HepG2 (cell line): ENCODE results near the gene SP1. TPM values are rescaled to one million over a fixed set of nuclear protein-coding genes. Genes with fewer than 3 reads are reported as not detected.

ENCODE experiments used
- ATAC-seq: fragments of 200-7000 bp; cut with Tn5 transposase; 3 replicates; pipeline ENCODE4 v1.9.1; 2020; ENCODE audit warnings: mild to moderate bottlenecking, moderate library complexity
- BruUV-seq: library from RNA; stranded (reverse); fragments of 400-500 nt; replicated peaks from 2 replicates; lab custom pipeline; 2021; lab: Mats Ljungman, UMichigan
- CTCF ChIA-PET: fragments of 300-600 bp; formaldehyde crosslinking; extraction: SDS; loops from one replicate; lab custom pipeline; 2021; ENCODE audit warnings: low total read pairs, inconsistent platforms, low intra/inter-chr PET ratio; lab: Yijun Ruan, JAX
- POLR2A ChIA-PET: fragments of 350-600 bp; sonication (Branson Sonifier 250); formaldehyde crosslinking; loops from one replicate; lab custom pipeline; 2020; ENCODE audit warnings: antibody characterized with exemption, inconsistent platforms; lab: Yijun Ruan, JAX
- DNase-seq: peaks from one replicate; pipeline ENCODE4 v3.0.0-alpha.2; 2015; ENCODE audit warnings: low spot score
- FAIRE-seq: peaks from 3 replicates; lab custom pipeline; 2011; peaks lifted over from hg19 to GRCh38; lab: Jason Lieb, UNC
- H2AFZ ChIP-seq: one replicate; pipeline ENCODE4 v1.6.1; 2011; ENCODE audit warnings: low read length, inconsistent platforms
- H3K27ac ChIP-seq: fragments of 300-600 bp; 3 replicates; pipeline ENCODE4 v1.8.0; 2011; ENCODE audit warnings: mixed run types, mild to moderate bottlenecking, mixed read lengths, low read length, inconsistent platforms; ENCODE audit not compliant: insufficient read depth; ENCODE audit errors: extremely low read length
- H3K27me3 ChIP-seq, 2 experiments: fragments of 200-600 bp in 1 of 2; 2 replicates in 1 of 2; 3 replicates in 1 of 2; pipeline versions ENCODE4 v1.6.0 to v1.8.0; 2011; ENCODE audit warnings: low read length in 2 of 2, mild to moderate bottlenecking in 2 of 2, moderate library complexity in 2 of 2, inconsistent platforms in 1 of 2; ENCODE audit not compliant: insufficient read depth in 2 of 2, control insufficient read depth in 1 of 2
- H3K36me3 ChIP-seq, 2 experiments: fragments of 200-600 bp in 1 of 2; replicated peaks in 1 of 2; 2 replicates in 1 of 2; 3 replicates in 1 of 2; pipeline versions ENCODE4 v1.5.1 to v1.8.0; 2011; ENCODE audit warnings: low read length in 2 of 2, inconsistent platforms in 1 of 2; ENCODE audit not compliant: insufficient read depth in 2 of 2, control insufficient read depth in 1 of 2
- H3K4me1 ChIP-seq: 2 replicates; pipeline ENCODE4 v1.5.1; 2012; ENCODE audit warnings: low read length, inconsistent platforms; ENCODE audit not compliant: insufficient read depth
- H3K4me2 ChIP-seq: 2 replicates; pipeline ENCODE4 v1.6.0; 2011; ENCODE audit warnings: low read depth, low read length, inconsistent platforms
- H3K4me3 ChIP-seq, 3 experiments: fragments of 200-600 bp in 1 of 3; sonication (generic), shearing (Covaris generic) in 1 of 3; replicated peaks in 1 of 3; 2 replicates each; pipeline ENCODE4 v1.5.1; 2011 to 2016; ENCODE audit warnings: low read length in 3 of 3, inconsistent platforms in 2 of 3, low read depth in 2 of 3, mild to moderate bottlenecking in 2 of 3, control low read depth in 1 of 3, mixed read lengths in 1 of 3; ENCODE audit not compliant: insufficient read depth in 1 of 3
- H3K79me2 ChIP-seq: one replicate; pipeline ENCODE4 v1.6.1; 2011; ENCODE audit warnings: low read length, inconsistent platforms; ENCODE audit not compliant: insufficient read depth
- H3K9ac ChIP-seq: 2 replicates; pipeline ENCODE4 v1.6.0; 2011; ENCODE audit warnings: mild to moderate bottlenecking, low read depth, low read length, inconsistent platforms; ENCODE audit not compliant: insufficient read depth
- H3K9me3 ChIP-seq: 2 replicates; pipeline ENCODE4 v1.5.1; 2012; ENCODE audit warnings: mild to moderate bottlenecking, low read length
- H4K20me1 ChIP-seq: 2 replicates; pipeline ENCODE4 v1.6.0; 2011; ENCODE audit warnings: inconsistent platforms, mild to moderate bottlenecking, low read length, moderate library complexity; ENCODE audit not compliant: insufficient read depth
- BRD4 ChIP-seq: sonication (generic); formaldehyde crosslinking; IDR thresholded peaks from 2 replicates; pipeline ENCODE4 v1.4.0; 2020; ENCODE audit warnings: missing genetic modification reagents
- CREB1 ChIP-seq, 2 experiments: fragments of 450-650 bp in 1 of 2; IDR thresholded peaks; 2 replicates each; pipeline ENCODE4 v1.6.1; 2016 to 2017; ENCODE audit warnings: control low read depth in 1 of 2, mild to moderate bottlenecking in 1 of 2, missing compliant biosample characterization in 1 of 2, missing genetic modification characterization in 1 of 2
- E2F5 ChIP-seq: sonication (generic); formaldehyde crosslinking; conservative IDR thresholded peaks from 2 replicates; pipeline ENCODE4 v1.4.0; 2020; ENCODE audit warnings: missing genetic modification reagents
- NFYB ChIP-seq: sonication (generic); formaldehyde crosslinking; IDR thresholded peaks from 2 replicates; pipeline ENCODE4 v1.4.0; 2020; ENCODE audit warnings: missing genetic modification reagents
- SETDB1 ChIP-seq: sonication (generic); formaldehyde crosslinking; IDR thresholded peaks from 2 replicates; pipeline ENCODE4 v1.5.1; 2020; ENCODE audit warnings: missing genetic modification reagents, mild to moderate bottlenecking, borderline replicate concordance
- ZKSCAN5 ChIP-seq: sonication (generic); formaldehyde crosslinking; IDR thresholded peaks from 2 replicates; pipeline ENCODE4 v1.5.1; 2020; ENCODE audit warnings: mild to moderate bottlenecking, missing genetic modification reagents
- WGBS: methylation state at CpG from one replicate; pipeline ENCODE4 v1.1.6; 2017; ENCODE audit warnings: low lambda C conversion rate; 5-methylcytosine and 5-hydroxymethylcytosine counted together
- in situ Hi-C: cut with HindIII; loops from 2 replicates; pipeline ENCODE4 v1.10.0; 2017; ENCODE audit warnings: low pct_unique_long_range_greater_than_20kb; ENCODE audit not compliant: extremely low pct_ligation_motif_present
- intact Hi-C: fragments of 100-400 bp; cut with micrococcal nuclease; formaldehyde crosslinking; loops from one replicate; pipeline ENCODE4 v1.10.0; 2022; ENCODE audit not compliant: unreplicated experiment
- polyA plus RNA-seq, 8 experiments: library from polyadenylated mRNA; depleted of rRNA in 3 of 8; stranded (reverse) in 7 of 8; unstranded in 1 of 8; fragments of >200 nt; fragmentation: Illumina TruSeq in 4 of 8; extraction: Trizol in 4 of 8; gene quantifications; 2 replicates each; pipeline versions ENCODE4 v1.2.1 to v1.2.3, GENCODE V29; 2011 to 2016; ENCODE audit warnings: low read depth in 4 of 8, missing spikeins in 1 of 8, mixed read lengths in 1 of 8; ENCODE audit not compliant: insufficient read depth in 1 of 8
- total RNA-seq, 5 experiments: library from RNA; depleted of rRNA; stranded (reverse); fragments of >200 nt; fragmentation: Illumina TruSeq; extraction: Trizol; gene quantifications; 2 replicates each; pipeline ENCODE4 v1.2.3, GENCODE V29; 2016; ENCODE audit warnings: low read depth in 1 of 5
- TF ChIP-seq, protein P1 (sequence below): sonication (generic); formaldehyde crosslinking; IDR thresholded peaks from 2 replicates; pipeline ENCODE4 v1.5.1; 2020; ENCODE audit warnings: mild to moderate bottlenecking, missing genetic modification reagents
- TF ChIP-seq, protein P2 (sequence below): sonication (generic); formaldehyde crosslinking; IDR thresholded peaks from 2 replicates; pipeline ENCODE4 v1.4.0; 2020; ENCODE audit warnings: missing genetic modification reagents, mild to moderate bottlenecking, borderline replicate concordance

SP1 gene
- total and polyA plus RNA-seq, 2 of the 13 experiments (the other 11 are each of a cell fraction or from before 2014, with no cell fraction given) = 26.5 to 27.5 TPM

DNA sequence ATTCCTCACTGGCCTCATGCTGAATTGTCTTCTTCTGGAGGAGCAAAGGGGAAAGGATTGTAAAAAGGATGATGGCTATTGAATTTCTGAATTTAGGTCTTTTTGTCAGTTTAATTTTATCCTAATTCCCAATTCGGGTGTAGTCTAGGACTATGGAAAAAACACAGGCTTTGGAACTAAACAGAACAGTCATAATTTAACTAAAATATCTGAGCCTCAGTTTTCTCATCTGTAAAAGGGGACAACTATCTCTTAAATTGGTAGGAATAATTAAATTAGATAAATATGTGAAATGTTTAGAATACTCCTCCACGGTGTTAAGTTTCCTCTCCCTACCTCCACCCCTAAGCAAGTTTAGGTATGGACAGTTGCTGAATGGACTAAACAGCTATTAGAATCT is 3.2 kb upstream of the SP1 start (continued):
- TF ChIP-seq, protein P1, sequence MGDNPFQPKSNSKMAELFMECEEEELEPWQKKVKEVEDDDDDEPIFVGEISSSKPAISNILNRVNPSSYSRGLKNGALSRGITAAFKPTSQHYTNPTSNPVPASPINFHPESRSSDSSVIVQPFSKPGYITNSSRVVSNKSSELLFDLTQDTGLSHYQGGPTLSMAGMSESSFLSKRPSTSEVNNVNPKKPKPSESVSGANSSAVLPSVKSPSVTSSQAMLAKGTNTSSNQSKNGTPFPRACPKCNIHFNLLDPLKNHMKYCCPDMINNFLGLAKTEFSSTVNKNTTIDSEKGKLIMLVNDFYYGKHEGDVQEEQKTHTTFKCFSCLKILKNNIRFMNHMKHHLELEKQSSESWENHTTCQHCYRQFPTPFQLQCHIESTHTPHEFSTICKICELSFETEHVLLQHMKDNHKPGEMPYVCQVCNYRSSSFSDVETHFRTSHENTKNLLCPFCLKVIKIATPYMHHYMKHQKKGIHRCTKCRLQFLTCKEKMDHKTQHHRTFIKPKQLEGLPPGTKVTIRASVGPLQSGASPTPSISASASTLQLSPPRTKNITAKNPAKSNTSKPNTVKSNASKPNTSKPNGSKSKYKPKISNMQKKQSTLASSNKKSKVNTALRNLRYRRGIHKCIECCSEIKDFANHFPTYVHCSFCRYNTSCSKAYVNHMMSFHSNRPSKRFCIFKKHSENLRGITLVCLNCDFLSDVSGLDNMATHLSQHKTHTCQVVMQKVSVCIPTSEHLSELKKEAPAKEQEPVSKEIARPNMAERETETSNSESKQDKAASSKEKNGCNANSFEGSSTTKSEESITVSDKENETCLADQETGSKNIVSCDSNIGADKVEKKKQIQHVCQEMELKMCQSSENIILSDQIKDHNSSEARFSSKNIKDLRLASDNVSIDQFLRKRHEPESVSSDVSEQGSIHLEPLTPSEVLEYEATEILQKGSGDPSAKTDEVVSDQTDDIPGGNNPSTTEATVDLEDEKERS (CRISPR knock-in tag) = no peak
- TF ChIP-seq, protein P2, sequence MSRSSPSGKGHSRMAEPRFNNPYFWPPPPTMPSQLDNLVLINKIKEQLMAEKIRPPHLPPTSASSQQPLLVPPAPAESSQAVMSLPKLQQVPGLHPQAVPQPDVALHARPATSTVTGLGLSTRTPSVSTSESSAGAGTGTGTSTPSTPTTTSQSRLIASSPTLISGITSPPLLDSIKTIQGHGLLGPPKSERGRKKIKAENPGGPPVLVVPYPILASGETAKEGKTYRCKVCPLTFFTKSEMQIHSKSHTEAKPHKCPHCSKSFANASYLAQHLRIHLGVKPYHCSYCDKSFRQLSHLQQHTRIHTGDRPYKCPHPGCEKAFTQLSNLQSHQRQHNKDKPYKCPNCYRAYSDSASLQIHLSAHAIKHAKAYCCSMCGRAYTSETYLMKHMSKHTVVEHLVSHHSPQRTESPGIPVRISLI (CRISPR knock-in tag) = no peak

GRCh38 chr12:53378222-53378621 is 1.8 kb upstream of the SP1 start:
- no TSS peak for BruUV-seq
- Histone ChIP-seq H3K4me1 (peaks cover 44% of the 10 kb centered on the region), H3K4me2 (no peak overlapping the region), H3K9ac (no peak overlapping the region), H3K27me3 (no peaks in the 10 kb centered on the region; a peak in 1 of 5 replicates), H3K4me3 (no peak overlapping the region), H3K36me3 (peaks cover 13 to 18% of the 10 kb centered on the region in 2 experiments), H3K27ac (no peak overlapping the region), H3K79me2 (peaks cover 18% of the 10 kb centered on the region), H3K9me3 (no peaks in the 10 kb centered on the region), H2AFZ (no peak overlapping the region), H4K20me1 (no peaks in the 10 kb centered on the region)
- TF ChIP-seq E2F5 (CRISPR knock-in tag) (no peak), SETDB1 (no peak), BRD4 (CRISPR knock-in tag) (no peak), ZKSCAN5 (no peak), NFYB (no peak), CREB1 (IDR thresholded peaks at IDR 0.05) (no peak), CREB1 (CRISPR knock-in tag; IDR thresholded peaks at IDR 0.05) (no peak)
- ChIA-PET POLR2A (interaction anchor here (1.8 kb wide), 1 partner anchor 53 kb away, joined by 11 read pairs; no protein-coding TSS in a partner anchor), CTCF (no interaction called here)
- no peak for DNase-seq
- in situ Hi-C loops (no loop called here), intact Hi-C loops (no loop called here)
- no peak for ATAC-seq
- FAIRE-seq = no peak
- 97% methylated on average over 12 of the region's 12 CpGs for WGBS
